ENCODE data around the gene YPEL2. TPM values are rescaled to one million over a fixed set of nuclear protein-coding genes. Genes with fewer than 3 reads are reported as not detected.

YPEL2 gene
- total RNA-seq, 2 donors from 2014 or later: 64.2 to 79.9 TPM

DNA sequence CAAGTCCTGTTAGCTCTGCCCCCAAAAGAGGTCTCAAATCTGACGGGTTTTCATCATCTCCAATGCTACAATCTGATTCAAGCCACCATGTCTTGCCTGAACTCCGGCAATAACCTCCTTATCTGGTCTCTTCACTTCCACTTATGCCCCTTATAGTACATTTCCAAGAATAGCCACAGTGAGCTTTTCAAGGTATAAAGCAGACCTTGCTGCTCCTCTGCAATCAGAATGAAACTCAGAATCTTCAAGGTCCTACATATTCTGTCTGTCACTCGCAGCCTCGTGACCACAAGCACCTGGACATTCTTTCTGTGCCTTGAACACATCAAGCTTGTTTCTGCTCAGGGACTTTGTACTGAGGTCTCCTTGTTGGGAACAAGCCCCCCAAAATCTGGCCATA is 84.7 kb downstream of the YPEL2 start:
- ATAC-seq (ENCODE audit: insufficient number of reproducible peaks, low FRiP score, low read depth) (no peak), DNase-seq (ENCODE audit: low spot score) (no peak)
- Histone ChIP-seq H3K9me3 (no peaks in the 10 kb centered on the region), H3K4me3 (no peak overlapping the region), H3K27ac (no peak overlapping the region), H3K4me1 (ENCODE audit: control insufficient read depth in 1 of 2, low read depth in 2 of 2) (peaks cover 0 to 8% of the 10 kb centered on the region in 2 donors), H3K36me3 (no peaks in the 10 kb centered on the region), H3K27me3 (replicated peaks; ENCODE audit: insufficient read depth) (no peaks in the 10 kb centered on the region)
- TF ChIP-seq, protein P1, sequence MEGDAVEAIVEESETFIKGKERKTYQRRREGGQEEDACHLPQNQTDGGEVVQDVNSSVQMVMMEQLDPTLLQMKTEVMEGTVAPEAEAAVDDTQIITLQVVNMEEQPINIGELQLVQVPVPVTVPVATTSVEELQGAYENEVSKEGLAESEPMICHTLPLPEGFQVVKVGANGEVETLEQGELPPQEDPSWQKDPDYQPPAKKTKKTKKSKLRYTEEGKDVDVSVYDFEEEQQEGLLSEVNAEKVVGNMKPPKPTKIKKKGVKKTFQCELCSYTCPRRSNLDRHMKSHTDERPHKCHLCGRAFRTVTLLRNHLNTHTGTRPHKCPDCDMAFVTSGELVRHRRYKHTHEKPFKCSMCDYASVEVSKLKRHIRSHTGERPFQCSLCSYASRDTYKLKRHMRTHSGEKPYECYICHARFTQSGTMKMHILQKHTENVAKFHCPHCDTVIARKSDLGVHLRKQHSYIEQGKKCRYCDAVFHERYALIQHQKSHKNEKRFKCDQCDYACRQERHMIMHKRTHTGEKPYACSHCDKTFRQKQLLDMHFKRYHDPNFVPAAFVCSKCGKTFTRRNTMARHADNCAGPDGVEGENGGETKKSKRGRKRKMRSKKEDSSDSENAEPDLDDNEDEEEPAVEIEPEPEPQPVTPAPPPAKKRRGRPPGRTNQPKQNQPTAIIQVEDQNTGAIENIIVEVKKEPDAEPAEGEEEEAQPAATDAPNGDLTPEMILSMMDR (IDR thresholded peaks at IDR 0.05): no peak

DNA sequence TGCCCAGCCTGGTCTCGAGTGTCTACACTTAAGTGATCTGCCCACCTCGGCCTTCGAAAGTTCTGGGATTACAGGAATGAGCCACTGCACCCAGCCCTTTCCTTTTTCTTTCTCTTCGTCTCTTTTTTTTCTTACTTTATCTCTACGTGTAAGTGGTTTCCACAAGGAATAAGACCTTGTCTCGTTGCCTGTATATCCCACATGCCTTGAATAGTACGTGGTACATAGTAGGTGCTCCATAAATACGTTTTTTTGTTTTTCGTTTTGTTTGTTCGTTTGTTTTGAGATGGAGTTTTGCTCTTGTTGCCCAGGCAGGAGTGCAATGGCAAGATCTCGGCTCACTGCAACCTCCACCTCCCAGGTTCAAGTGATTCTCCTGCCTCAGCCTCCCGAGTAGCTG is 86.0 kb downstream of the YPEL2 start:
- Histone ChIP-seq H3K36me3 (no peaks in the 10 kb centered on the region), H3K4me1 (ENCODE audit: control insufficient read depth in 1 of 2, low read depth in 2 of 2) (peaks cover under 1 to 12% of the 10 kb centered on the region in 2 donors), H3K4me3 (no peak overlapping the region), H3K27me3 (replicated peaks; ENCODE audit: insufficient read depth) (no peaks in the 10 kb centered on the region), H3K9me3 (no peaks in the 10 kb centered on the region), H3K27ac (no peak overlapping the region)
- ATAC-seq (ENCODE audit: insufficient number of reproducible peaks, low FRiP score, low read depth) (no peak), DNase-seq (ENCODE audit: low spot score) (no peak)
- TF ChIP-seq, protein P1 (IDR thresholded peaks at IDR 0.05): no peak

DNA sequence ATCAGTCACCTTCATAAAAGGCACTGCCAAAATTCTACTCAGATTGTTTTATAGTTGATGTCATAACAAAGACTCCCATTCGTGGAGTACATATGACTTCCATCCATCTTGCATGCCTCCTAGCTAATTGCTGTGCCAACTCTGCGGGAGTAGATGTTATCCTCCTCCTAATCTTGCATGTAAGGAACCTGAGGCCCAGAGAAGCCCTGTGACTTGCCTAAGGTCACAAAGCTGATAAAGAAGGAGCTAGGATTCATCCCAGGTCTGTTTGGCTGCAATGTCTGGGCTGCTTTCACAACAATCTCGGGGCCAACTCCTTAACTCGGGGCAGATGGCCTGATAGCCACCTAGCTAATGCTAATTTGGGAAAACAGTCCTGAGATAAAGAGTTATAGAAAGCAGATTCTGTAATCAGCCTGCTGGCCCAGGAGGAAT is 87.3 kb downstream of the YPEL2 start:
- peaks cover 14 to 25% of the 10 kb centered on the region in 2 donors for H3K4me1 ChIP-seq (ENCODE audit: control insufficient read depth in 1 of 2, low read depth in 2 of 2)
- H3K36me3 ChIP-seq: no peaks in the 10 kb centered on the region
- no peaks in the 10 kb centered on the region for H3K9me3 ChIP-seq
- no peak overlapping the region for H3K4me3 ChIP-seq
- no peak for ATAC-seq (ENCODE audit: insufficient number of reproducible peaks, low FRiP score, low read depth)
- no peak for DNase-seq (ENCODE audit: low spot score)
- no peaks in the 10 kb centered on the region for H3K27me3 ChIP-seq (replicated peaks; ENCODE audit: insufficient read depth)
- TF ChIP-seq, protein P1 (IDR thresholded peaks at IDR 0.05): no peak
- peak overlapping the region in 1 of 2 donors; percentile 32 for H3K27ac ChIP-seq

DNA sequence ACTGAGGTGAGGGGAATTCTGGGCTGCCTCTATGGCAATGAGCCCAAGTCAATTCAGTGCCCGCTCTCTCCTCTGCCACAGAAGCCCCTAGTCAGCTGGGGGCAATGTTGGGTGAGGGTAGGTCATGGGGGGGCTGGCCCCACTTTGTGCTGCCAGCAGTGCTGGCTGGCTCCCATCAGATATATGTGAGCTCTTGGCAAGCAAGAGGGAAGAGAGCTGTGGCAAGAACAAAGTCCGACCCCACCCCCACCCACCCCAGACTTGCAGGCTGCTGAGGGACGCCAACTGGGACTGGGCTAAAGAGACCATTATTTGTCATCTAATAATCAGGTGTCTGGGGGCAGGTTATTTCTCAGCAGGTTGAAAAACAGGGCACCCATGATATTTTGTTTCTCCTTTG is 89.4 kb downstream of the YPEL2 start:
- DNase-seq (ENCODE audit: low spot score) (no peak), ATAC-seq (ENCODE audit: insufficient number of reproducible peaks, low FRiP score, low read depth) (no peak)
- TF ChIP-seq, protein P1 (IDR thresholded peaks at IDR 0.05): no peak
- H3K4me3 ChIP-seq: no peak overlapping the region
- no peaks in the 10 kb centered on the region for H3K27me3 ChIP-seq (replicated peaks; ENCODE audit: insufficient read depth)
- H3K4me1 ChIP-seq (ENCODE audit: control insufficient read depth in 1 of 2, low read depth in 2 of 2): peaks cover 32 to 47% of the 10 kb centered on the region in 2 donors
- H3K9me3 ChIP-seq: no peaks in the 10 kb centered on the region
- H3K27ac ChIP-seq: no peak overlapping the region
- no peaks in the 10 kb centered on the region for H3K36me3 ChIP-seq

DNA sequence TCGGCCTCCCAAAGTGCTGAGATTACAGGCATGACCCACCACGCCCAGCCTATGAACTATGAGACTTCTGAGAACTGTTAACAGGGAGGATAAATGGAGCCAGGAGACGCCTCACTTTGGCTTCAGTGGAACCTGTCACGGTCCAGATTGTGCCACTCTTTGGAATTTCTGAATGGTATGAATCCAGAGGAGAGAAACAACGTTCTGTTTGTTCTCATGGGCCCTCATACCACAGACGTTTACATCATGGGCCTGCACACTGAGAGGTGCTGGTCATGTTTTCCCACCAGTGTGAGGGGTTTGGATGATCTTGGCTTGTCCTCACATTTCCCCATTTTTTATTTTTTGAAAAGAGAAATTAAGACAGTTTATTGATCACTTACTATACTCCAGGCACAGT is 90.3 kb downstream of the YPEL2 start:
- H3K4me1 ChIP-seq (ENCODE audit: control insufficient read depth in 1 of 2, low read depth in 2 of 2): peaks cover 40 to 55% of the 10 kb centered on the region in 2 donors

More for the DNA sequence above, 90.3 kb downstream of the YPEL2 start:
- ATAC-seq (ENCODE audit: insufficient number of reproducible peaks, low FRiP score, low read depth): no peak
- Histone ChIP-seq H3K27me3 (replicated peaks; ENCODE audit: insufficient read depth) (no peaks in the 10 kb centered on the region), H3K9me3 (no peaks in the 10 kb centered on the region), H3K36me3 (no peaks in the 10 kb centered on the region), H3K4me3 (no peak overlapping the region), H3K27ac (peak overlapping the region in 1 of 2 donors; percentile 98)
- TF ChIP-seq, protein P1 (IDR thresholded peaks at IDR 0.05): no peak
- no peak for DNase-seq (ENCODE audit: low spot score)

Measured in thoracic aorta (tissue), 2 donors.